Measurements from ENCODE around the gene SPATA2L. TPM values are rescaled to one million over a fixed set of nuclear protein-coding genes. Genes with fewer than 3 reads are reported as not detected.
A peak's percentile ranks its signal among the peaks of the same experiment; 100 is the strongest.

SPATA2L gene
- total RNA-seq, 1 experiment from 2014 or later: 15.3 TPM

DNA sequence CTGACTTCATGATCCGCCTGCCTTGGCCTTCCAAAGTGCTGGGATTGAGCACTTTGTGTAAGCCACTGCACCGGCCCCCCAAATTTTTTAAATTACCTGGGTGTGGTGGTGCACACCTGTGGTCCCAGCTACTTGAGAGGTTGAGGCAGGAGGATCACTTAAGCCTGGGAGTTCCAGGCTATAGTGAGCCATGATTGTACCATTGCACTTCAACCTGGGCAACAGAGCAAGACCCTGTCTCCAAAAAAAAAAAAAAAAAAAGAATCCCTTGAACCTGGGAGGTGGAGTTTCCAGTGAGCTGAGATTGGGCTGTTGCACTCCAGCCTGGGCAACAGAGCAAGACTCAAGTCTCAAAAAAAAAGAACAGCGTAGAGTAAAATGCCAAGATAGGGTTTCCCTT is 35.0 kb upstream of the SPATA2L start:
- no peaks in the 10 kb centered on the region for H3K9me3 ChIP-seq (ENCODE audit: insufficient read depth, low read depth)
- H3K9me2 ChIP-seq (ENCODE audit: insufficient read depth): no peaks in the 10 kb centered on the region
- H2AFZ ChIP-seq: no peak overlapping the region
- no peaks in the 10 kb centered on the region for H3K4me1 ChIP-seq (replicated peaks; ENCODE audit: insufficient read depth)
- no peak overlapping the region for H3K27ac ChIP-seq
- TF ChIP-seq, protein P1, sequence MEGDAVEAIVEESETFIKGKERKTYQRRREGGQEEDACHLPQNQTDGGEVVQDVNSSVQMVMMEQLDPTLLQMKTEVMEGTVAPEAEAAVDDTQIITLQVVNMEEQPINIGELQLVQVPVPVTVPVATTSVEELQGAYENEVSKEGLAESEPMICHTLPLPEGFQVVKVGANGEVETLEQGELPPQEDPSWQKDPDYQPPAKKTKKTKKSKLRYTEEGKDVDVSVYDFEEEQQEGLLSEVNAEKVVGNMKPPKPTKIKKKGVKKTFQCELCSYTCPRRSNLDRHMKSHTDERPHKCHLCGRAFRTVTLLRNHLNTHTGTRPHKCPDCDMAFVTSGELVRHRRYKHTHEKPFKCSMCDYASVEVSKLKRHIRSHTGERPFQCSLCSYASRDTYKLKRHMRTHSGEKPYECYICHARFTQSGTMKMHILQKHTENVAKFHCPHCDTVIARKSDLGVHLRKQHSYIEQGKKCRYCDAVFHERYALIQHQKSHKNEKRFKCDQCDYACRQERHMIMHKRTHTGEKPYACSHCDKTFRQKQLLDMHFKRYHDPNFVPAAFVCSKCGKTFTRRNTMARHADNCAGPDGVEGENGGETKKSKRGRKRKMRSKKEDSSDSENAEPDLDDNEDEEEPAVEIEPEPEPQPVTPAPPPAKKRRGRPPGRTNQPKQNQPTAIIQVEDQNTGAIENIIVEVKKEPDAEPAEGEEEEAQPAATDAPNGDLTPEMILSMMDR (conservative IDR thresholded peaks at IDR 0.05): no peak
- TF ChIP-seq EZH2 (IDR thresholded peaks at IDR 0.05; ENCODE audit: low read depth): no peak
- H4K20me1 ChIP-seq (ENCODE audit: insufficient read depth): peaks cover 11% of the 10 kb centered on the region; the same call in 1 of the 2 replicates
- no peaks in the 10 kb centered on the region for H3K79me2 ChIP-seq (ENCODE audit: low read depth)
- H3F3A ChIP-seq (ENCODE audit: insufficient read depth, low read depth): peaks cover 16% of the 10 kb centered on the region
- H3K4me2 ChIP-seq: no peak overlapping the region
- ChIA-PET CTCF (interaction anchor here (0.7 kb wide), 1 partner anchor 137 kb away, joined by 4 read pairs; no protein-coding TSS in a partner anchor), POLR2A (ENCODE audit: unreplicated experiment) (no interaction called here)
- H3K36me3 ChIP-seq (ENCODE audit: low read depth): peaks cover 12% of the 10 kb centered on the region; the same call in 1 of the 2 replicates
- no peak overlapping the region for H3K4me3 ChIP-seq
- DNase-seq: no peak
- no peaks in the 10 kb centered on the region for H3K27me3 ChIP-seq (ENCODE audit: insufficient read depth, low read depth)
- intact Hi-C loops (cut with micrococcal nuclease; ENCODE audit: unreplicated experiment): no loop called here
- no TSS peak for BruUV-seq (replicated peaks)

DNA sequence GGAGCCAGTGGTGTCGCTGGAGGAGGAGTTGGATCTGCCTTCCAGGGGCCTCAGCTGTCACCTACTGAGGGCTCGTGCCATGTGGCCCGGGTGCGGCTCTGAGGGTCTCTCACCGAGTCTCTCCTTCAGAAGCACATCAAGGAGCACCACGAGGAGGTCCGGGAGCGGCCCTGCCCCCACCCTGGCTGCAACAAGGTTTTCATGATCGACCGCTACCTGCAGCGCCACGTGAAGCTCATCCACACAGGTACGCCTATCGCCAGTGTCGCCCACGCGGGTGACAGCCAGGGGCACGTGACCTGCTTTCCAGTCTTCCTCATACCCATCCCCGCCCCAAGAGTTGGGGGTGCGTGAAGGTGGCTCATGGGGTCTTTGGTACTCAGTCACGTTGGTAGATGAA is 32.3 kb upstream of the SPATA2L start:
- Histone ChIP-seq H3K9me2 (ENCODE audit: insufficient read depth) (no peaks in the 10 kb centered on the region), H3K79me2 (ENCODE audit: low read depth) (no peaks in the 10 kb centered on the region), H3K4me3 (no peak overlapping the region), H3K27me3 (ENCODE audit: insufficient read depth, low read depth) (no peaks in the 10 kb centered on the region), H3K36me3 (ENCODE audit: low read depth) (peaks cover 8% of the 10 kb centered on the region), H3K9me3 (ENCODE audit: insufficient read depth, low read depth) (no peaks in the 10 kb centered on the region), H4K20me1 (ENCODE audit: insufficient read depth) (peaks cover 11% of the 10 kb centered on the region; the same call in 1 of the 2 replicates), H3K4me2 (no peak overlapping the region), H3K27ac (no peak overlapping the region), H2AFZ (no peak overlapping the region), H3F3A (ENCODE audit: insufficient read depth, low read depth) (peaks cover 10% of the 10 kb centered on the region; the same call in 1 of the 2 replicates), H3K4me1 (replicated peaks; ENCODE audit: insufficient read depth) (no peaks in the 10 kb centered on the region)
- POLR2A ChIA-PET (ENCODE audit: unreplicated experiment): no interaction called here
- intact Hi-C loops (cut with micrococcal nuclease; ENCODE audit: unreplicated experiment): no loop called here
- TF ChIP-seq EZH2 (IDR thresholded peaks at IDR 0.05; ENCODE audit: low read depth): no peak
- TF ChIP-seq, protein P1 (conservative IDR thresholded peaks at IDR 0.05): no peak
- BruUV-seq (replicated peaks): no TSS peak
- DNase-seq: peak in 1 of 2 experiments; percentile 25
- CTCF ChIA-PET: no interaction called here

DNA sequence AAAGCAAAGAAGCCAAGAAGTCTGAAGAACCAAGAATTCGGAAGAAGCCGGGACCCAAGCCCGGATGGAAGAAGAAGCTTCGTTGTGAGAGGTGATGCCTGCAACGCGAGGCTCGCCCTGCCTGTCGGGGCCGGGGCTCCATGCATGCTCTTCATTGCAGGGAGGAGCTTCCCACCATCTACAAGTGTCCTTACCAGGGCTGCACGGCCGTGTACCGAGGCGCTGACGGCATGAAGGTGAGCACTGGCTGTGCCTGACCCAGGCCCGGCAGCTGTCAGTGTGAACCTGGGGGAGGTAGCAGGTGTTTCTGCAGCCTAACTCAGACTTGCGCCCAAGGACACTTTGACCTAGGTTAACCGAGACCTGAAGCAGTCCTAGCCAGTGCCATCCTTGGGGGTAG is 31.8 kb upstream of the SPATA2L start:
- Histone ChIP-seq H4K20me1 (ENCODE audit: insufficient read depth) (peaks cover 11% of the 10 kb centered on the region; the same call in 1 of the 2 replicates), H3K79me2 (ENCODE audit: low read depth) (no peaks in the 10 kb centered on the region), H3K27me3 (ENCODE audit: insufficient read depth, low read depth) (no peaks in the 10 kb centered on the region), H3K4me1 (replicated peaks; ENCODE audit: insufficient read depth) (no peaks in the 10 kb centered on the region), H3K9me3 (ENCODE audit: insufficient read depth, low read depth) (no peaks in the 10 kb centered on the region), H3K4me3 (no peak overlapping the region), H3F3A (ENCODE audit: insufficient read depth, low read depth) (peaks cover 10% of the 10 kb centered on the region; the same call in 1 of the 2 replicates), H3K9me2 (ENCODE audit: insufficient read depth) (no peaks in the 10 kb centered on the region), H3K27ac (no peak overlapping the region), H3K4me2 (no peak overlapping the region), H2AFZ (no peak overlapping the region), H3K36me3 (ENCODE audit: low read depth) (peaks cover 6% of the 10 kb centered on the region)
- intact Hi-C loops (cut with micrococcal nuclease; ENCODE audit: unreplicated experiment): no loop called here
- TF ChIP-seq, protein P1 (conservative IDR thresholded peaks at IDR 0.05): no peak
- TF ChIP-seq EZH2 (IDR thresholded peaks at IDR 0.05; ENCODE audit: low read depth): no peak
- peak in 1 of 2 experiments; percentile 24 for DNase-seq
- no TSS peak for BruUV-seq (replicated peaks)
- POLR2A ChIA-PET (ENCODE audit: unreplicated experiment): no interaction called here
- CTCF ChIA-PET: interaction anchor here (0.6 kb wide), 1 partner anchor 21 kb away, joined by 4 read pairs; no protein-coding TSS in a partner anchor
